ENCODE results near the gene MAP3K13.

The MAP3K13 gene

GRCh38 chr3:185517387-185518130, 154.6 kb downstream of the MAP3K13 start:
- DNase-seq: no peak

GRCh38 chr3:185519021-185519420, 156.1 kb downstream of the MAP3K13 start:
- no peak for DNase-seq

GRCh38 chr3:185521349-185522138, 158.6 kb downstream of the MAP3K13 start:
- no peak for DNase-seq

- DNase-seq: no peak
Observed at GRCh38 chr3:185526349-185526951, 163.5 kb downstream of the MAP3K13 start.

- no peak for DNase-seq
Observed at GRCh38 chr3:185527364-185527763, 164.4 kb downstream of the MAP3K13 start.

GRCh38 chr3:185528532-185528931, 165.6 kb downstream of the MAP3K13 start:
- DNase-seq: no peak

- no peak for DNase-seq
Observed at GRCh38 chr3:185530856-185531255, 167.9 kb downstream of the MAP3K13 start.

GRCh38 chr3:185532901-185533300, 170.0 kb downstream of the MAP3K13 start:
- no peak for DNase-seq

- no peak for DNase-seq
Observed at GRCh38 chr3:185534511-185534910, 171.6 kb downstream of the MAP3K13 start.

- no peak for DNase-seq
Observed at GRCh38 chr3:185537369-185537970, 174.5 kb downstream of the MAP3K13 start.

Data from DMS 273 treated with DMSO at 0.1 percent for 48 hours (cell line).